Suprapubic skin (tissue), 4 donors: ENCODE measurements around the gene ASB14. TPM values are rescaled to one million over a fixed set of nuclear protein-coding genes. Genes with fewer than 3 reads are reported as not detected.

Experiments used
- DNase-seq, 2 donors: peaks; one replicate each; pipeline ENCODE4 v3.0.0-alpha.2; 2019; ENCODE audit warnings: low spot score in 2 of 2
- H3K27ac ChIP-seq: fragments of 200-600 bp; sonication (generic); one replicate; pipeline ENCODE4 v1.5.1; 2019
- H3K27me3 ChIP-seq: fragments of 200-600 bp; sonication (generic); one replicate; pipeline ENCODE4 v1.5.1; 2019
- H3K36me3 ChIP-seq: fragments of 200-600 bp; sonication (generic); one replicate; pipeline ENCODE4 v1.5.1; 2019
- H3K4me1 ChIP-seq: fragments of 200-600 bp; sonication (generic); one replicate; pipeline ENCODE4 v1.5.1; 2019
- H3K4me3 ChIP-seq: fragments of 200-600 bp; sonication (generic); one replicate; pipeline ENCODE4 v1.5.1; 2019; ENCODE audit warnings: mild to moderate bottlenecking
- H3K9me3 ChIP-seq: fragments of 200-600 bp; sonication (generic); one replicate; pipeline ENCODE4 v1.5.1; 2019
- CTCF ChIP-seq, 2 donors: fragments of 200-600 bp in 1 of 2; fragments of 450-650 bp in 1 of 2; sonication (generic) in 1 of 2; IDR thresholded peaks; one replicate each; pipeline ENCODE4 v1.5.1; 2016 to 2019; ENCODE audit warnings: antibody characterized with exemption in 2 of 2, mild to moderate bottlenecking in 1 of 2, moderate library complexity in 1 of 2
- EP300 ChIP-seq: sonication (generic); formaldehyde crosslinking; IDR thresholded peaks from one replicate; pipeline ENCODE4 v1.6.1; 2017; ENCODE audit warnings: antibody characterized with exemption
- POLR2A ChIP-seq, 2 donors: fragments of 450-650 bp; IDR thresholded peaks; one replicate each; pipeline ENCODE4 v1.6.1; 2017; ENCODE audit warnings: antibody characterized with exemption in 2 of 2, mild to moderate bottlenecking in 2 of 2, moderate library complexity in 2 of 2
- POLR2AphosphoS5 ChIP-seq, 3 donors: sonication (generic); formaldehyde crosslinking; IDR thresholded peaks; one replicate each; pipeline ENCODE4 v1.6.1; 2017; ENCODE audit warnings: antibody characterized with exemption in 3 of 3
- WGBS: methylation state at CpG from one replicate; pipeline ENCODE4 v1.1.5; 2018; 5-methylcytosine and 5-hydroxymethylcytosine counted together
- total RNA-seq, 4 donors: library from RNA; depleted of rRNA; stranded (reverse); fragments of >200 nt; gene quantifications; one replicate each; pipeline ENCODE4 v1.1.0, GENCODE V29; 2016

Gene ASB14
- total RNA-seq, 4 donors from 2014 or later: not detected

GRCh38 chr3:57278237-57278636, 14.2 kb downstream of the ASB14 start:
- H3K9me3 ChIP-seq: no peaks in the 10 kb centered on the region
- H3K27ac ChIP-seq: no peak overlapping the region
- no peaks in the 10 kb centered on the region for H3K27me3 ChIP-seq
- no peak for DNase-seq
- H3K36me3 ChIP-seq: peaks cover 11% of the 10 kb centered on the region
- TF ChIP-seq POLR2AphosphoS5 (IDR thresholded peaks at IDR 0.05) (no peak), POLR2A (IDR thresholded peaks at IDR 0.05) (no peak), CTCF (IDR thresholded peaks at IDR 0.05) (no peak), EP300 (no peak)
- no peak overlapping the region for H3K4me3 ChIP-seq
- 100% methylated on average over 1 of the region's 1 CpG for WGBS
- H3K4me1 ChIP-seq: no peaks in the 10 kb centered on the region

GRCh38 chr3:57275393-57275792, 17.1 kb downstream of the ASB14 start:
- Histone ChIP-seq H3K27ac (no peak overlapping the region), H3K4me1 (no peaks in the 10 kb centered on the region), H3K36me3 (peaks cover 20% of the 10 kb centered on the region), H3K4me3 (no peak overlapping the region), H3K9me3 (no peaks in the 10 kb centered on the region), H3K27me3 (no peaks in the 10 kb centered on the region)
- TF ChIP-seq CTCF (IDR thresholded peaks at IDR 0.05): no peak
- no peak for DNase-seq
- 95% methylated on average over 2 of the region's 2 CpGs for WGBS

- H3K9me3 ChIP-seq: no peaks in the 10 kb centered on the region
- TF ChIP-seq POLR2A (IDR thresholded peaks at IDR 0.05): no peak
- no peak for TF ChIP-seq EP300
- no peak for TF ChIP-seq CTCF (IDR thresholded peaks at IDR 0.05)
- TF ChIP-seq POLR2AphosphoS5 (IDR thresholded peaks at IDR 0.05): no peak
- no peak for DNase-seq
- H3K4me3 ChIP-seq: no peak overlapping the region
- no peak overlapping the region for H3K27ac ChIP-seq
- 95% methylated on average over 6 of the region's 6 CpGs for WGBS
- H3K27me3 ChIP-seq: no peaks in the 10 kb centered on the region
- no peaks in the 10 kb centered on the region for H3K4me1 ChIP-seq
- peaks cover 24% of the 10 kb centered on the region for H3K36me3 ChIP-seq
These were observed 17.6 kb downstream of the ASB14 start for GRCh38 chr3:57274845-57275244.

GRCh38 chr3:57268416-57268815, 24.1 kb downstream of the ASB14 start:
- H3K27me3 ChIP-seq: no peaks in the 10 kb centered on the region
- no peak overlapping the region for H3K4me3 ChIP-seq
- no peak for DNase-seq
- H3K4me1 ChIP-seq: no peaks in the 10 kb centered on the region
- no peaks in the 10 kb centered on the region for H3K9me3 ChIP-seq
- TF ChIP-seq EP300 (no peak), CTCF (IDR thresholded peaks at IDR 0.05) (no peak), POLR2AphosphoS5 (IDR thresholded peaks at IDR 0.05) (no peak), POLR2A (IDR thresholded peaks at IDR 0.05) (no peak)
- H3K27ac ChIP-seq: no peak overlapping the region
- WGBS: 84% methylated on average over 1 of the region's 1 CpG
- H3K36me3 ChIP-seq: peaks cover 70% of the 10 kb centered on the region

GRCh38 chr3:57261929-57262328, 30.6 kb downstream of the ASB14 start:
- TF ChIP-seq POLR2AphosphoS5 (IDR thresholded peaks at IDR 0.05) (no peak), POLR2A (IDR thresholded peaks at IDR 0.05) (no peak), CTCF (IDR thresholded peaks at IDR 0.05) (no peak), EP300 (no peak)
- H3K36me3 ChIP-seq: peaks cover 94% of the 10 kb centered on the region

More at GRCh38 chr3:57261929-57262328, 30.6 kb downstream of the ASB14 start:
- no peak overlapping the region for H3K4me3 ChIP-seq
- 91% methylated on average over 3 of the region's 3 CpGs for WGBS
- H3K9me3 ChIP-seq: no peaks in the 10 kb centered on the region
- DNase-seq: no peak
- H3K4me1 ChIP-seq: no peaks in the 10 kb centered on the region
- no peak overlapping the region for H3K27ac ChIP-seq
- no peaks in the 10 kb centered on the region for H3K27me3 ChIP-seq
